Endometrium (tissue), 2 donors: ENCODE results near the gene BTNL9.
"Not testable (repeated sequence)": the region's sequence is repeated elsewhere in the genome, so short reads cannot be mapped to it uniquely, and the experiment has no call there.

Source experiments
- FAIRE-seq: peaks from 2 replicates; lab custom pipeline; 2012; peaks lifted over from hg19 to GRCh38; lab: Jason Lieb, UNC
- donor health status: control.
- donor health status: control.

The BTNL9 gene

GRCh38 chr5:181062631-181063030 is 22.6 kb downstream of the BTNL9 start:
- FAIRE-seq, result no peak

DNA sequence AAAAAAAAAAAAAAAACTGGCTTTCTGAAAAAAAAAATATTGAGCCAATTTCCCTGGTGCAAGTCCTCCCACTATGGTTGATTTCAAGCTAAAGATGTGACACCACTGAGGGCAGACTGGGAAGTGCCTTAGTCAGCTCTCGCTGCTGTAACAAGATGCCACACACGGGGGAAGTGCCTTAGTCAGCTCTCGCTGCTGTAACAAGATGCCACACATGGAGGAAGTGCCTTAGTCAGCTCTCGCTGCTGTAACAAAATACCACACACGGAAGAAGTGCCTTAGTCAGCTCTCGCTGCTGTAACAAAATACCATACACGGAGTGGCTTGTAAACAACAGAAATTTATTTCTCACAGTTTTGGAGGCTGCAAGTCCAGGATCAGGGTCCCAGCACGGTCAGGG is 23.4 kb downstream of the BTNL9 start:
- no peak for FAIRE-seq

DNA sequence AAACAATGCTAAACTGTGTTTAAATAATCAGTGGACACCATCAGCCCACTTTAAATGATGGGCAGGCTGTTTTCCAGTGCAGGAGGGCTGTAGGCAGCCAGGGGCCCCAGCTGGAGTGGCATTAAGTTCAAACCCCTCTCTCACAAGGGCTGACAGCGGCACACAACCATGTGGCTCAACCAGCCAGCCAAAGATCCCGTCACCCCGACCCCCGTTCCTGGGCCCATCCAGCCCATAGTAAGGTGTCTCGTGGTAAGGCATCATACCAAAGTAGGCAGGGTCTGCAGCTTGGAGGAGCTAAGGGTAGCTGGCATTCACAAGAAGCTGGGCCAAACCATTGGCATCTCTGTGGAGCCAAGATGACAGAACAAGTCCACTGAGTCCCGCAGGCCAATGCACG is 24.9 kb downstream of the BTNL9 start:
- FAIRE-seq, result no peak

- no peak for FAIRE-seq
These were observed 29.9 kb downstream of the BTNL9 start for GRCh38 chr5:181069767-181070491.

DNA sequence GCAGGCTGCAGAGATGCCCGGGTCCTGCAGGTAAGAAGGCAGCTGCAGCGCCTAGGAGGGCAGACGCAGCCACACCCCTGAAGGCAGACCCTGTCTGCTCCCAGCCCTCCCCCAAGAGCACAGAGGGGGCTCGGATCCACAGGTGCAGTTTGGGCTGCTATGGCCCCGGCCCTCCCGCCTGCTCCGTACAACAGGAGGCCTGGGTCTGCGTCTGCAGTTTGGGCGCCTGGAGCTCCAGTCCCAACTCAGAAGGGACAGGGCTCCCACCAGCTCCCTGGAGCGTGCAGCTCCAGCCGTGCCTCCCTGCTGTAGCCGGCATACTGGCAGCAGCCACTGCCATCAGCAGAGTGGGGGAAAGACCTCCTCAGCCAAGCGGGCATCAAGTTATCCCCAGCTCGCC is 30.5 kb downstream of the BTNL9 start:
- no peak for FAIRE-seq

GRCh38 chr5:181071257-181071656 is 31.2 kb downstream of the BTNL9 start:
- FAIRE-seq, result no peak

DNA sequence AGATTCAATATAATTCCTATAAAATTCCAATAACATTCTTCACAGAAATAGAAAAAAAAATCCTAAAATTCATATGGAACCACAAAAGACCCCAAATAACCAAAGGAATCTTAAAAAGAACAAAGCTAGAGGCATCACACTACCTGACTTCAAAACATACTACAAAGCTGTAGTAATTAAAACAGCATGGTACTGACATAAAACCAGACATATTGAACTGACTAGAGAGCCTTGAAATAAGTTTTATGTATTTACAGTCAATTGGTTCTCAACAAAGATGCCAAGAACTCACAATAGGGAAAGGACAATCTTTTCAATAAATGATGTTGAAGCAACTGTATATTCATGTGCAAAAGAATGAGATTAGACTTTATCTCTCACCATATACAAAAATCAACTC is 36.9 kb downstream of the BTNL9 start:
- no peak for FAIRE-seq

GRCh38 chr5:181081989-181082388 is 41.9 kb downstream of the BTNL9 start:
- FAIRE-seq, result no peak

DNA sequence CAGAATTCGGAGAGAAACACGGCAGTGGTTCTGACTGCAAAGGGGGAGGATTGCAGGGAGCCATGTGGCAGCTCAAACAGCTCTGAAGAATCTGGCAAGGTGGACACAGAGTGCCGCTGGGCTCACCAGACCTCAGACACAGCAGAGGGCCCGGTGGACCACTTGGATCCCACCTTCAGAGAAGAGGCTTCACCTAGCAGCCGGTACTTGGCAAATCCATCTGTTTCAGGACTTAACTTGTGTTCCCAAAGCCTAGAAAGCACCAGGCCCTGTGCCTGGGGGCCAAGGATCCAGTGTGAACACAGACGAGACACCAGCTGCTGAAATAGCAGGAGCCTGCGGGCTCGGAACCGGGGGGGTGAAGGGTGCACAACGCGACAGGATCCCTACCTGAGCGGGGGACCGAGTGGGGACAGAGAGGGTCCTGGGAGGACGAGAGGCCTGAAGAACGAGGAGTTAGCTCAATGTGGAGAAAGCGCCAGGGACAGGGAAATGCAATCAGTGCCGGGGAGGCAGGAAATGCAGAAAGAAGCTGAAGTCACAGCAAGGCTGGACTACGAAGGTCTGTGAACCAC is 44.6 kb downstream of the BTNL9 start:
- FAIRE-seq, result no peak

- no peak for FAIRE-seq
These were observed 46.2 kb downstream of the BTNL9 start for GRCh38 chr5:181086026-181086883.

GRCh38 chr5:181086884-181087205 is 46.8 kb downstream of the BTNL9 start:
- no peak for FAIRE-seq

DNA sequence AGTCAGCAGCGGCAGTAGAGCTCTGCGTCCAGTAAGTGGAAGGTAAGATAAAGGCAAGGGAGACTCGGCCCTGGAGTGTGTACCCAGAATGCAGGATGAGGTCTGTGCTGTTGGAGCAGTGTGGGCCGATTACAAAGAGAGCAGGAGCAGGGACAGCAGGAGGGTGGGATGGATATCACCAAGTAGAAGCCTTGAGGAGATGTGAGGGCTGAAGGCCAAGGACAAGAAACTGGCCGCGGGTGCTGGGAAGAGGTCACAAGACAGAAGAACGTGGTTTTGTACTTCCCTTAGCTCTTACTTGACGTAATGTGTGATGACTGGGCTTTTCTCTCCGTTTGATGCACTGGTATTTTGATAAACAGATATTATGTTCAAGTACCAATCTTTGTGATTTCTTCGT is 47.2 kb downstream of the BTNL9 start:
- FAIRE-seq, result no peak

DNA sequence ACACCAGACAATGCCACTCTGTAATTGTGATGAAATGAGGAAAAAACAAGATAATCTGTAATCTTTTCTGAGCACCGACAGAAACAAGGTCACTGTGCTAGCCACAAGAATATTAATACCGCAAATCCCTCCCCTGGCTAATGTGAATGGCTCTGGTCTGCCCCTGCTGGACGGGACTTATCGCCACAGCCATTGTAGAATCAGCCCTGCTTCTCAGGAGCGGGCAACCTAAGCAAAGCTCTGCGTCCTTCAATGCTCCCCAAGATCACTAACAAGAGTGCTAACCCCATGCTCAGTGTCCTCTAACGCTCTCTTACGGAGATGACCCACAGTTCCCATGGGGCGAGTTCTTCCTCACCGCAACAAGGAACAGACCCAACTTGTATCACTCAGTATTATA is 48.2 kb downstream of the BTNL9 start:
- no peak for FAIRE-seq

DNA sequence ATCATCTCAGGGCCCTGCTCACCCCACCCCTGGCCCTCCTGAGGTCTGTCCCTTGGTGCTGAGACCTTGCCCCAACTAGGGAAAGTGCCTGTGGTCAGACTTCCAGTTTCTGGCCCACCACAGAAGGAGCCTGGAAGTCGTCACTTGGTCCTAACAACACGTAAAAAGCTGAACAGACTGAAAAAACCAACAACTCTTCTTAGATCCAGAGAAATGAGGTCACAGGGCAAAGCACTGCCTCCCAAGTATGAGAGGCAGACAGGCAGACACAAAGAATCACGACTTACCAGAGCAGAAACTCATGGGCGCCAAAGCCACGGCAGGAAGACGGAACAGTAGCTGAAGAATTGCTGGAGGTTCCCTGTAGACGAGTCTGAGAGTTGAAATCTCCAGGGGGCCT is 52.4 kb downstream of the BTNL9 start:
- FAIRE-seq, result no peak

GRCh38 chr5:181095162-181095561 is 55.1 kb downstream of the BTNL9 start:
- FAIRE-seq, result not testable (repeated sequence)

DNA sequence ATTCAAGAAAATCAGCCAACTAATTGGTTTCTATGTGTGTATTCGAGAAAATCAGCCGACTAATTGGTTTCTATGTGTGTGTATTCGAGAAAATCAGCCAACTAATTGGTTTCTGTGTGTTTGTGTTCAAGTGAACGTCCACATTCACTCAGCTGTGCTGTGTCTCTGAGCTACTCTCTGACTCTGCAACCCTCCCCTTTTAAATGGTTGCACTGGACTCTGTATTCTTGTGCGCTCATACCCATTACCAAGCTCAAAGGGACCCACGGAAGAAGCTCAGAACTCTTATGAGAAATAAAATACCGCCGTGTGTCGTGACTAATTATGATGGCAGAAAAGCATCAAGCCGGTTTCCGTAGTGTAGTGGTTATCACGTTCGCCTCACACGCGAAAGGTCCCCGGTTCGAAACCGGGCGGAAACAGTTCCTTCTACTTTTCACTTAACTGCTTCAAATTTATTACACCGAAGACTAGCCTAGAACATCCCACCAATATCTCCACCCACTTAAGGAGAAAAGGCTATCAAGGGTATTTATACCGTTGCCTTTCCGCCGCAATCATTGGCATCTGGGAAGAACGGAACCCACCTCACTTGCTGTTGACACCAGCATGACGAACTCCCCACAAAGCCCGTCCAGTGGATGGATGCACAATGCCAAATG is 56.8 kb downstream of the BTNL9 start:
- not testable (repeated sequence) for FAIRE-seq

DNA sequence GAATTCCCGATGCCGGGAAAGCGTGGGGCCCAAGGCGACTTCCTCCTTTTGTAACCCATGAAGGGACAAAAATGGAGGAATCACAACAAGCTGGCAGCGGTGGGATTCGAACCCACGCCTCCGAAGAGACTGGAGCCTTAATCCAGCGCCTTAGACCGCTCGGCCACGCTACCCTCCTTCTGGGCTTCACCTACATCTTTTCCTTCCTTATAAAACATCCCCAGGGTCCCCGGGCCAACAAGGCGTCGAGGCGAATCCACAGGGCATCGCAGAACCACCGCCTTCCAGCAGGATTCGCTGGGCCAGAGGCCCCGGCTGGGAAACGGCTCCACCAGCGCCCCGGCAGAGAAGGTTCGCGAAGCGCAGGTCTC is 57.3 kb downstream of the BTNL9 start:
- FAIRE-seq, result not testable (repeated sequence)

GRCh38 chr5:181097759-181098491 is 57.9 kb downstream of the BTNL9 start:
- not testable (repeated sequence) for FAIRE-seq

- FAIRE-seq, result no peak
These were observed 58.9 kb downstream of the BTNL9 start for GRCh38 chr5:181098762-181099601.

DNA sequence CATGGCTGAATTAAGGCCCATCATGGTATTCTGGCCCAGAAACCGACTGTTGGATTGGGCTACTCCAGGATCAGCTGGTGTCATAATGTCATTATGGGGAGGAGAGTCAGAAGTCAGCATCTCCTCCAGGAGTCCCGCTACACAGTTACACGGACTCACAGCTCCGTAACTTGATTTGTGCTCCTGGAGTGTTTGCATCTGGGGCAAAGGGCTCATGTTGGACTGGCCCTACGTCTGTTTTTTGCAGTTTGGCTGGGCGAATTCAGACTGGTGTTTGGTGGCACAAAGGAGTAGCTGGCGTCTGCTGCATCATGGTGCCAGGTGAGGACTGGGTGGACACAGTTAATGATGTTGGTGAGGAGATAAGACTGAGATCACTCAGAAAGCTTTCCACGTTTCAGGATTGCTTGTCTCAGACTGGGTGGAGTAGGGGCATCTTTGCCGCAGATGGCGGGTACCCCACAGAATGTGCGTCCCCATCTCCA is 59.6 kb downstream of the BTNL9 start:
- FAIRE-seq, result no peak
